Loucy (cell line): Measurements from ENCODE around the gene CD6.

ENCODE experiments used
- EZH2phosphoT487 ChIP-seq: fragments of 200-600 bp; IDR thresholded peaks from 2 replicates; pipeline ENCODE4 v1.6.1; 2018; ENCODE audit warnings: antibody characterized with exemption, mild to moderate bottlenecking, moderate library complexity, borderline replicate concordance
- TF ChIP-seq, protein P1 (sequence below): fragments of 200-600 bp; sonication (generic); conservative IDR thresholded peaks from 2 replicates; pipeline ENCODE4 v1.5.1; 2014; ENCODE audit warnings: mild to moderate bottlenecking, antibody characterized with exemption, low read length

DNA sequence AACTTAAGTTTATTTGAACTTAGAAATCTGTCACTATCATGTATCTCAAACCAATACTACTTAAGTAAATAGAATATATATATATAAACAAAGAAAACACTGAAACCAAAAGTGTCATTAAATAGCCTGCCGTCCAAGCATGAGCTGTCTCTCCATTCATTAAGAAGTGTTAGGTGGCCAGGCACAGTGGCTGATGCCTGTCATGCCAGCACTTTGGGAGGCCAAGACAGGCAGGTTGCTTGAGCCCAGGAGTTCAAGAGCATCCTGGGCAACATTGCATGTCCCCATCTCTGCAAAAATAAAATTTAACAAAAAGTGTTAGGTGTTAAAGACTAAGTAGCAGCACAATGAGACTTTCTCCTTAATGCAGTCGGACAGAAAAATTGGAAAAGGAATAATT is 14.0 kb downstream of the CD6 start:
- TF ChIP-seq, protein P1, sequence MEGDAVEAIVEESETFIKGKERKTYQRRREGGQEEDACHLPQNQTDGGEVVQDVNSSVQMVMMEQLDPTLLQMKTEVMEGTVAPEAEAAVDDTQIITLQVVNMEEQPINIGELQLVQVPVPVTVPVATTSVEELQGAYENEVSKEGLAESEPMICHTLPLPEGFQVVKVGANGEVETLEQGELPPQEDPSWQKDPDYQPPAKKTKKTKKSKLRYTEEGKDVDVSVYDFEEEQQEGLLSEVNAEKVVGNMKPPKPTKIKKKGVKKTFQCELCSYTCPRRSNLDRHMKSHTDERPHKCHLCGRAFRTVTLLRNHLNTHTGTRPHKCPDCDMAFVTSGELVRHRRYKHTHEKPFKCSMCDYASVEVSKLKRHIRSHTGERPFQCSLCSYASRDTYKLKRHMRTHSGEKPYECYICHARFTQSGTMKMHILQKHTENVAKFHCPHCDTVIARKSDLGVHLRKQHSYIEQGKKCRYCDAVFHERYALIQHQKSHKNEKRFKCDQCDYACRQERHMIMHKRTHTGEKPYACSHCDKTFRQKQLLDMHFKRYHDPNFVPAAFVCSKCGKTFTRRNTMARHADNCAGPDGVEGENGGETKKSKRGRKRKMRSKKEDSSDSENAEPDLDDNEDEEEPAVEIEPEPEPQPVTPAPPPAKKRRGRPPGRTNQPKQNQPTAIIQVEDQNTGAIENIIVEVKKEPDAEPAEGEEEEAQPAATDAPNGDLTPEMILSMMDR, result no peak
- no peak for TF ChIP-seq EZH2phosphoT487
